22Rv1 (cell line): Measurements from ENCODE around the gene UBC.

Source experiments
- ZFX ChIP-seq: fragments of 450-650 bp; IDR thresholded peaks from 2 replicates; pipeline ENCODE4 v1.6.1; 2017; ENCODE audit warnings: antibody characterized with exemption, borderline replicate concordance
- TF ChIP-seq, protein P1 (sequence below): fragments of 450-650 bp; IDR thresholded peaks from 2 replicates; pipeline ENCODE4 v1.5.1; 2017; ENCODE audit warnings: mild to moderate bottlenecking

DNA sequence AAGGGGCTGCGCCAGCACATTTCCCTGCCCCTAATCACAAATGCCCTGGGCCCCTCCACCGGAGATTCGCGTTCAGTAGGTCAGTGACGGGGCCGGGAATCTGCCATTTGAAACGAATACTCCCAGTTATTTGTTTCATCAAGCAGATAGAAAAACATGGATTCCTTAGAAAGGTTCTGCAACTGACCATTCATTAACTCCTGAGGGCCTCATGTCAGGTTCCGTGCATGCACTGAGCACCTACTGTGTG, 25.6 kb upstream of the UBC start:
- TF ChIP-seq, protein P1, sequence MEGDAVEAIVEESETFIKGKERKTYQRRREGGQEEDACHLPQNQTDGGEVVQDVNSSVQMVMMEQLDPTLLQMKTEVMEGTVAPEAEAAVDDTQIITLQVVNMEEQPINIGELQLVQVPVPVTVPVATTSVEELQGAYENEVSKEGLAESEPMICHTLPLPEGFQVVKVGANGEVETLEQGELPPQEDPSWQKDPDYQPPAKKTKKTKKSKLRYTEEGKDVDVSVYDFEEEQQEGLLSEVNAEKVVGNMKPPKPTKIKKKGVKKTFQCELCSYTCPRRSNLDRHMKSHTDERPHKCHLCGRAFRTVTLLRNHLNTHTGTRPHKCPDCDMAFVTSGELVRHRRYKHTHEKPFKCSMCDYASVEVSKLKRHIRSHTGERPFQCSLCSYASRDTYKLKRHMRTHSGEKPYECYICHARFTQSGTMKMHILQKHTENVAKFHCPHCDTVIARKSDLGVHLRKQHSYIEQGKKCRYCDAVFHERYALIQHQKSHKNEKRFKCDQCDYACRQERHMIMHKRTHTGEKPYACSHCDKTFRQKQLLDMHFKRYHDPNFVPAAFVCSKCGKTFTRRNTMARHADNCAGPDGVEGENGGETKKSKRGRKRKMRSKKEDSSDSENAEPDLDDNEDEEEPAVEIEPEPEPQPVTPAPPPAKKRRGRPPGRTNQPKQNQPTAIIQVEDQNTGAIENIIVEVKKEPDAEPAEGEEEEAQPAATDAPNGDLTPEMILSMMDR = no peak
- no peak for TF ChIP-seq ZFX
